Neuronal stem cell (in vitro differentiated cells): ENCODE results near the gene NCS1.
A peak's percentile ranks its signal among the peaks of the same experiment; 100 is the strongest.

Source experiments
- DNase-seq: peaks from one replicate; pipeline ENCODE4 v3.0.0-alpha.2; 2013; ENCODE audit warnings: low spot score
- H2AFZ ChIP-seq: one replicate; pipeline ENCODE4 v1.6.1; 2013; ENCODE audit warnings: mild to moderate bottlenecking, low read length, inconsistent platforms
- H2AK5ac ChIP-seq: 2 replicates; pipeline ENCODE4 v1.6.1; 2013; ENCODE audit warnings: low read depth, mild to moderate bottlenecking, inconsistent platforms, low read length, moderate library complexity, mixed read lengths
- H2BK120ac ChIP-seq: 2 replicates; pipeline ENCODE4 v1.6.1; 2013; ENCODE audit warnings: low read depth, mild to moderate bottlenecking, inconsistent platforms, low read length, moderate library complexity, mixed read lengths
- H2BK12ac ChIP-seq: one replicate; pipeline ENCODE4 v1.6.1; 2013; ENCODE audit warnings: low read length, inconsistent platforms
- H2BK15ac ChIP-seq: 2 replicates; pipeline ENCODE4 v1.6.1; 2013; ENCODE audit warnings: mild to moderate bottlenecking, low read length, inconsistent platforms, mixed read lengths
- H2BK5ac ChIP-seq: one replicate; pipeline ENCODE4 v1.6.1; 2013; ENCODE audit warnings: inconsistent platforms, mild to moderate bottlenecking, low read length, moderate library complexity
- H3K14ac ChIP-seq: one replicate; pipeline ENCODE4 v1.6.1; 2013; ENCODE audit warnings: low read length, inconsistent platforms
- H3K18ac ChIP-seq: 2 replicates; pipeline ENCODE4 v1.6.1; 2013; ENCODE audit warnings: low read length, inconsistent platforms
- H3K23ac ChIP-seq: 2 replicates; pipeline ENCODE4 v1.6.1; 2013; ENCODE audit warnings: low read depth, mild to moderate bottlenecking, mixed read lengths, low read length, inconsistent platforms; ENCODE audit not compliant: poor library complexity
- H3K27ac ChIP-seq: replicated peaks from 3 replicates; pipeline ENCODE4 v1.5.1; 2013; ENCODE audit warnings: low read length, inconsistent platforms
- H3K27me3 ChIP-seq, 3 experiments: 2 replicates each; pipeline ENCODE4 v1.6.1; 2013; ENCODE audit warnings: low read length in 3 of 3, mild to moderate bottlenecking in 2 of 3, inconsistent platforms in 1 of 3, low read depth in 1 of 3, mixed read lengths in 1 of 3, moderate library complexity in 1 of 3; ENCODE audit not compliant: control insufficient read depth in 3 of 3, insufficient read depth in 3 of 3
- H3K36me3 ChIP-seq, 2 donors: replicated peaks in 1 of 2; 2 replicates each; pipeline ENCODE4 v1.6.1; 2013; ENCODE audit warnings: low read length in 2 of 2; ENCODE audit not compliant: control insufficient read depth in 2 of 2, insufficient read depth in 2 of 2
- H3K4ac ChIP-seq: 2 replicates; pipeline ENCODE4 v1.6.1; 2013; ENCODE audit warnings: inconsistent platforms, mild to moderate bottlenecking, low read length, moderate library complexity
- H3K4me1 ChIP-seq, 2 donors: 1 replicate in 1 of 2; 2 replicates in 1 of 2; pipeline ENCODE4 v1.6.1; 2013; ENCODE audit warnings: low read length in 2 of 2, low read depth in 1 of 2; ENCODE audit not compliant: control insufficient read depth in 2 of 2, insufficient read depth in 1 of 2
- H3K4me2 ChIP-seq: one replicate; pipeline ENCODE4 v1.6.1; 2013; ENCODE audit warnings: mild to moderate bottlenecking, low read length, inconsistent platforms; ENCODE audit not compliant: insufficient read depth, poor library complexity, severe bottlenecking
- H3K4me3 ChIP-seq, 2 donors: 2 replicates each; pipeline ENCODE4 v1.5.1; 2013; ENCODE audit warnings: low read length in 2 of 2, mild to moderate bottlenecking in 2 of 2, inconsistent platforms in 1 of 2, moderate library complexity in 1 of 2
- H3K79me1 ChIP-seq: one replicate; pipeline ENCODE4 v1.6.1; 2013; ENCODE audit warnings: low read depth, mild to moderate bottlenecking, inconsistent platforms, low read length, moderate library complexity
- H3K9ac ChIP-seq: one replicate; pipeline ENCODE4 v1.6.1; 2013; ENCODE audit warnings: mild to moderate bottlenecking, low read depth, low read length, inconsistent platforms; ENCODE audit not compliant: poor library complexity
- H3K9me3 ChIP-seq, 2 donors: replicated peaks in 1 of 2; 2 replicates each; pipeline versions ENCODE3 to v1.6.1; 2013; ENCODE audit warnings: low read length in 2 of 2, mild to moderate bottlenecking in 2 of 2, inconsistent platforms in 1 of 2, low read depth in 1 of 2, mixed read lengths in 1 of 2, moderate library complexity in 1 of 2; ENCODE audit not compliant: control insufficient read depth in 2 of 2, insufficient read depth in 1 of 2
- H4K8ac ChIP-seq: one replicate; pipeline ENCODE4 v1.6.1; 2013; ENCODE audit warnings: low read depth, mild to moderate bottlenecking, inconsistent platforms, low read length, moderate library complexity
- H4K91ac ChIP-seq: one replicate; pipeline ENCODE4 v1.6.1; 2013; ENCODE audit warnings: low read length, low read depth, mild to moderate bottlenecking, inconsistent platforms; ENCODE audit not compliant: poor library complexity
- WGBS, 2 donors: extraction: QIAGEN DNeasy Blood & Tissue Kit; methylation state at CpG; one replicate each; pipeline ENCODE4 v1.1.7; 2013; ENCODE audit warnings: missing lambda C conversion rate in 2 of 2, mixed read lengths in 1 of 2; ENCODE audit not compliant: insufficient read length in 2 of 2, insufficient replicate concordance in 1 of 2; ENCODE audit errors: extremely low coverage in 2 of 2; 5-methylcytosine and 5-hydroxymethylcytosine counted together

NCS1 gene

GRCh38 chr9:130142641-130143040, 29.6 kb upstream of the NCS1 start:
- Histone ChIP-seq H3K4me1 (peaks cover 27 to 34% of the 10 kb centered on the region in 2 donors), H3K27ac (no peak overlapping the region), H4K8ac (no peak overlapping the region), H3K23ac (no peak overlapping the region), H3K4ac (no peak overlapping the region), H2AFZ (peak overlapping the region; percentile 57), H2BK15ac (no peak overlapping the region), H2BK120ac (no peak overlapping the region), H3K18ac (no peak overlapping the region), H2BK12ac (no peak overlapping the region), H3K79me1 (no peaks in the 10 kb centered on the region), H3K9ac (no peak overlapping the region), H3K9me3 (no peaks in the 10 kb centered on the region), H3K36me3 (no peaks in the 10 kb centered on the region), H2BK5ac (no peak overlapping the region), H3K14ac (no peak overlapping the region), H3K4me3 (no peak overlapping the region), H3K4me2 (no peak overlapping the region), H2AK5ac (no peak overlapping the region), H3K27me3 (no peaks in the 10 kb centered on the region), H4K91ac (no peak overlapping the region)
- no peak for DNase-seq
- no CpG with 5 or more reads among the region's 6 CpGs for WGBS, 2 donors

- H3K4ac ChIP-seq = no peak overlapping the region
- no peak overlapping the region for H3K4me2 ChIP-seq
- DNase-seq = no peak
- peak overlapping the region; percentile 72 for H2AFZ ChIP-seq
- H2BK120ac ChIP-seq = no peak overlapping the region
- WGBS, 2 donors = no CpG with 5 or more reads among the region's 24 CpGs
- no peaks in the 10 kb centered on the region for H3K9me3 ChIP-seq
- H4K8ac ChIP-seq = no peak overlapping the region
- H2BK12ac ChIP-seq = no peak overlapping the region
- no peaks in the 10 kb centered on the region for H3K36me3 ChIP-seq
- H3K18ac ChIP-seq = peak overlapping the region; percentile 74
- H3K9ac ChIP-seq = no peak overlapping the region
- H3K4me3 ChIP-seq = no peak overlapping the region
- H4K91ac ChIP-seq = no peak overlapping the region
- H2AK5ac ChIP-seq = no peak overlapping the region
- H3K23ac ChIP-seq = no peak overlapping the region
- no peak overlapping the region for H2BK5ac ChIP-seq
- H2BK15ac ChIP-seq = peak overlapping the region; percentile 46
- no peak overlapping the region for H3K27ac ChIP-seq
- H3K79me1 ChIP-seq = no peaks in the 10 kb centered on the region
- no peaks in the 10 kb centered on the region for H3K27me3 ChIP-seq
- H3K4me1 ChIP-seq = peaks cover 22 to 28% of the 10 kb centered on the region in 2 donors
- H3K14ac ChIP-seq = no peak overlapping the region
Observed at GRCh38 chr9:130143279-130143893, 28.8 kb upstream of the NCS1 start.

GRCh38 chr9:130143958-130144366, 28.2 kb upstream of the NCS1 start:
- Histone ChIP-seq H3K4me1 (peaks cover 16 to 22% of the 10 kb centered on the region in 2 donors), H2BK120ac (no peak overlapping the region), H2BK5ac (no peak overlapping the region), H2AFZ (peak overlapping the region; percentile 72), H3K9ac (no peak overlapping the region), H4K91ac (no peak overlapping the region), H3K4ac (no peak overlapping the region), H3K4me2 (no peak overlapping the region), H3K27me3 (no peaks in the 10 kb centered on the region), H3K79me1 (no peaks in the 10 kb centered on the region), H2AK5ac (no peak overlapping the region), H3K9me3 (no peaks in the 10 kb centered on the region), H3K23ac (peak overlapping the region; percentile 18), H3K36me3 (no peaks in the 10 kb centered on the region), H3K4me3 (no peak overlapping the region), H3K27ac (no peak overlapping the region), H3K14ac (no peak overlapping the region), H2BK15ac (no peak overlapping the region), H4K8ac (no peak overlapping the region), H3K18ac (no peak overlapping the region), H2BK12ac (no peak overlapping the region)
- no CpG with 5 or more reads among the region's 14 CpGs for WGBS, 2 donors
- DNase-seq = no peak

- Histone ChIP-seq H2AFZ (no peak overlapping the region), H4K91ac (no peak overlapping the region), H3K4me2 (no peak overlapping the region), H2BK5ac (no peak overlapping the region), H3K14ac (no peak overlapping the region), H3K4ac (no peak overlapping the region), H2BK120ac (no peak overlapping the region), H3K4me1 (peaks cover 16 to 21% of the 10 kb centered on the region in 2 donors), H4K8ac (no peak overlapping the region), H3K4me3 (no peak overlapping the region), H2BK12ac (peak overlapping the region; percentile 30), H3K36me3 (no peaks in the 10 kb centered on the region), H3K9ac (no peak overlapping the region), H2BK15ac (no peak overlapping the region), H3K27ac (no peak overlapping the region), H3K9me3 (no peaks in the 10 kb centered on the region), H3K23ac (no peak overlapping the region), H3K79me1 (no peaks in the 10 kb centered on the region), H2AK5ac (no peak overlapping the region), H3K27me3 (no peaks in the 10 kb centered on the region), H3K18ac (peak overlapping the region; percentile 9)
- DNase-seq = no peak
- no CpG with 5 or more reads among the region's 5 CpGs for WGBS, 2 donors
Observed at GRCh38 chr9:130144703-130145102, 27.5 kb upstream of the NCS1 start.
